GM12878 (cell line): ENCODE measurements around the gene TSBP1. TPM values are rescaled to one million over a fixed set of nuclear protein-coding genes. Genes with fewer than 3 reads are reported as not detected.

Experiments used
- ATF7 ChIP-seq: fragments of 450-650 bp; IDR thresholded peaks from 2 replicates; pipeline ENCODE4 v1.6.1; 2016; ENCODE audit warnings: low read depth, mild to moderate bottlenecking
- CHD1 ChIP-seq: IDR thresholded peaks from 2 replicates; pipeline ENCODE4 v1.6.1; 2012; ENCODE audit warnings: low read depth, low read length, improper control_type of control experiment
- IKZF2 ChIP-seq, 2 experiments: fragments of 450-650 bp; IDR thresholded peaks; 2 replicates each; pipeline ENCODE4 v1.6.1; 2017; ENCODE audit warnings: mild to moderate bottlenecking in 2 of 2, moderate library complexity in 2 of 2
- IRF3 ChIP-seq: fragments of 450-650 bp; IDR thresholded peaks from 2 replicates; pipeline ENCODE4 v1.6.1; 2014; ENCODE audit warnings: mild to moderate bottlenecking
- IRF5 ChIP-seq: fragments of 450-650 bp; IDR thresholded peaks from 2 replicates; pipeline ENCODE4 v1.6.1; 2017; ENCODE audit warnings: borderline replicate concordance
- JUND ChIP-seq: IDR thresholded peaks from 2 replicates; pipeline ENCODE4 v1.6.1; 2012; ENCODE audit warnings: low read depth, mild to moderate bottlenecking, low read length, improper control_type of control experiment, moderate library complexity
- LARP7 ChIP-seq: fragments of 450-650 bp; IDR thresholded peaks from 2 replicates; pipeline ENCODE4 v1.6.1; 2017; ENCODE audit warnings: mild to moderate bottlenecking
- MEF2B ChIP-seq: fragments of 450-650 bp; IDR thresholded peaks from 2 replicates; pipeline ENCODE4 v1.6.1; 2018; ENCODE audit warnings: mild to moderate bottlenecking, moderate library complexity; ENCODE audit not compliant: partially characterized antibody, poor library complexity, severe bottlenecking
- MTA2 ChIP-seq: fragments of 450-650 bp; IDR thresholded peaks from 2 replicates; pipeline ENCODE4 v1.6.1; 2016; ENCODE audit warnings: low read depth, mild to moderate bottlenecking, moderate library complexity
- MXI1 ChIP-seq: fragments of 150-350 bp; IDR thresholded peaks from 2 replicates; pipeline ENCODE4 v1.6.1; 2011; ENCODE audit warnings: low read depth, mild to moderate bottlenecking, inconsistent platforms, low read length, improper control_type of control experiment
- NBN ChIP-seq: fragments of 450-650 bp; IDR thresholded peaks from 2 replicates; pipeline ENCODE4 v1.6.1; 2016
- NR2C2 ChIP-seq: IDR thresholded peaks from 2 replicates; pipeline ENCODE4 v1.6.1; 2011; ENCODE audit warnings: borderline replicate concordance, low read depth; ENCODE audit not compliant: control insufficient read depth, insufficient read length
- PAX5 ChIP-seq: IDR thresholded peaks from 2 replicates; pipeline ENCODE4 v1.6.1; 2011; ENCODE audit warnings: low read depth, low read length, borderline replicate concordance
- POLR2AphosphoS5 ChIP-seq: IDR thresholded peaks from 2 replicates; pipeline ENCODE4 v1.6.1; 2011; ENCODE audit warnings: mild to moderate bottlenecking, low read length, inconsistent platforms
- RB1 ChIP-seq: fragments of 450-650 bp; formaldehyde crosslinking; IDR thresholded peaks from 2 replicates; pipeline ENCODE4 v1.6.1; 2017; ENCODE audit warnings: mild to moderate bottlenecking, borderline replicate concordance
- RELB ChIP-seq: fragments of 450-650 bp; IDR thresholded peaks from 2 replicates; pipeline ENCODE4 v1.6.1; 2017; ENCODE audit warnings: low read depth, mild to moderate bottlenecking, moderate library complexity
- SKIL ChIP-seq: fragments of 450-650 bp; IDR thresholded peaks from 2 replicates; pipeline ENCODE4 v1.6.1; 2017; ENCODE audit warnings: mild to moderate bottlenecking, low read depth, inconsistent platforms; ENCODE audit not compliant: poor library complexity, severe bottlenecking
- SMARCA5 ChIP-seq: fragments of 450-650 bp; IDR thresholded peaks from 2 replicates; pipeline ENCODE4 v1.6.1; 2017; ENCODE audit warnings: mild to moderate bottlenecking
- USF1 ChIP-seq: IDR thresholded peaks from 2 replicates; pipeline ENCODE4 v1.6.1; 2011; ENCODE audit warnings: borderline replicate concordance, low read depth, mild to moderate bottlenecking, moderate library complexity, mixed read lengths, low read length; ENCODE audit not compliant: insufficient read depth; ENCODE audit errors: extremely low read length
- polyA plus RNA-seq, 11 experiments: library from polyadenylated mRNA; depleted of rRNA in 4 of 11; unstranded in 6 of 11; stranded (reverse) in 5 of 11; fragments of >200 nt; fragmentation: Nextera tagmentation in 4 of 11; fragmentation: Illumina TruSeq in 1 of 11; extraction: Ambion mirVana in 4 of 11; extraction: Trizol in 1 of 11; gene quantifications; 1 replicate in 1 of 11; 2 replicates in 10 of 11; pipeline versions ENCODE4 v1.2.1 to v1.2.3, GENCODE V29; 2011 to 2016; ENCODE audit warnings: inconsistent platforms in 2 of 11, missing spikeins in 2 of 11, low read depth in 1 of 11
- total RNA-seq, 4 experiments: library from RNA; depleted of rRNA in 3 of 4; stranded (reverse); fragments of >200 nt in 3 of 4; fragmentation: Illumina TruSeq in 1 of 4; extraction: Trizol in 1 of 4; gene quantifications; 2 replicates each; pipeline versions ENCODE4 v1.2.1 to v1.2.3, GENCODE V29; 2013 to 2021
- TF ChIP-seq, protein P1 (sequence below): fragments of 450-650 bp; IDR thresholded peaks from 2 replicates; pipeline ENCODE4 v1.6.1; 2017; ENCODE audit warnings: mild to moderate bottlenecking, moderate library complexity

TSBP1 gene
- total and polyA plus RNA-seq, 10 of the 15 experiments (the other 5 are each of a cell fraction or from before 2014, with no cell fraction given), result not detected

DNA sequence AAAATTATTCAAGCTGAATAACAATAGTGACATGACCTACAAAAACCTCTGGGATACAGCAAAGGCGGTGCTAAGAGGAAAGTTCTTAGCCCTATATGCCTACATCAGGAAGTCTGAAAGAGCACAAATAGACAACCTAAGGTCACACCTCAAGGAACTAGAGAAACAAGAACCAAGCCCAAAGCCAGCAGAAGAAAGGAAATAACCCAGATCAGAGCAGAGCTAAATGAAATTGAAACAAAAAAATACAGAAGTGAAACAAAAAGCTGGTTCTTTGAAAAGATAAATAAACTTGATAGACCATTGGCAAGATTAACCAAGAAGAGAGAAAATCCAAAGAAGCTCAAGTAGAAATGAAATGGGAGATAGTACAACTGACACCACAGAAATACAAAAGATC lies 100.3 kb downstream of the TSBP1 start (continued):
- peak; percentile 62; the same call in 1 of the 2 replicates for TF ChIP-seq RELB
- no peak for TF ChIP-seq PAX5
- peak; percentile 20; the same call in 1 of the 2 replicates for TF ChIP-seq ATF7
- no peak for TF ChIP-seq NR2C2
- no peak for TF ChIP-seq RB1
- peak; percentile 47 for TF ChIP-seq SKIL
- peak; percentile 63; the same call in 1 of the 2 replicates for TF ChIP-seq MTA2
- TF ChIP-seq IRF3, result no peak
- no peak for TF ChIP-seq USF1
- no peak for TF ChIP-seq POLR2AphosphoS5
- no peak for TF ChIP-seq CHD1
- TF ChIP-seq, protein P1, sequence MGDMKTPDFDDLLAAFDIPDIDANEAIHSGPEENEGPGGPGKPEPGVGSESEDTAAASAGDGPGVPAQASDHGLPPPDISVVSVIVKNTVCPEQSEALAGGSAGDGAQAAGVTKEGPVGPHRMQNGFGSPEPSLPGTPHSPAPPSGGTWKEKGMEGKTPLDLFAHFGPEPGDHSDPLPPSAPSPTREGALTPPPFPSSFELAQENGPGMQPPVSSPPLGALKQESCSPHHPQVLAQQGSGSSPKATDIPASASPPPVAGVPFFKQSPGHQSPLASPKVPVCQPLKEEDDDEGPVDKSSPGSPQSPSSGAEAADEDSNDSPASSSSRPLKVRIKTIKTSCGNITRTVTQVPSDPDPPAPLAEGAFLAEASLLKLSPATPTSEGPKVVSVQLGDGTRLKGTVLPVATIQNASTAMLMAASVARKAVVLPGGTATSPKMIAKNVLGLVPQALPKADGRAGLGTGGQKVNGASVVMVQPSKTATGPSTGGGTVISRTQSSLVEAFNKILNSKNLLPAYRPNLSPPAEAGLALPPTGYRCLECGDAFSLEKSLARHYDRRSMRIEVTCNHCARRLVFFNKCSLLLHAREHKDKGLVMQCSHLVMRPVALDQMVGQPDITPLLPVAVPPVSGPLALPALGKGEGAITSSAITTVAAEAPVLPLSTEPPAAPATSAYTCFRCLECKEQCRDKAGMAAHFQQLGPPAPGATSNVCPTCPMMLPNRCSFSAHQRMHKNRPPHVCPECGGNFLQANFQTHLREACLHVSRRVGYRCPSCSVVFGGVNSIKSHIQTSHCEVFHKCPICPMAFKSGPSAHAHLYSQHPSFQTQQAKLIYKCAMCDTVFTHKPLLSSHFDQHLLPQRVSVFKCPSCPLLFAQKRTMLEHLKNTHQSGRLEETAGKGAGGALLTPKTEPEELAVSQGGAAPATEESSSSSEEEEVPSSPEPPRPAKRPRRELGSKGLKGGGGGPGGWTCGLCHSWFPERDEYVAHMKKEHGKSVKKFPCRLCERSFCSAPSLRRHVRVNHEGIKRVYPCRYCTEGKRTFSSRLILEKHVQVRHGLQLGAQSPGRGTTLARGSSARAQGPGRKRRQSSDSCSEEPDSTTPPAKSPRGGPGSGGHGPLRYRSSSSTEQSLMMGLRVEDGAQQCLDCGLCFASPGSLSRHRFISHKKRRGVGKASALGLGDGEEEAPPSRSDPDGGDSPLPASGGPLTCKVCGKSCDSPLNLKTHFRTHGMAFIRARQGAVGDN, result no peak
- TF ChIP-seq MEF2B, result no peak
- no peak for TF ChIP-seq IRF5
- no peak for TF ChIP-seq SMARCA5
- peak; percentile 42; the same call in 1 of the 2 replicates for TF ChIP-seq NBN
- no peak for TF ChIP-seq MXI1
- no peak for TF ChIP-seq LARP7
- peak; percentile 61 to 65; a peak in 3 of 4 replicates for TF ChIP-seq IKZF2 (IDR thresholded peaks at IDR 0.05)
- no peak for TF ChIP-seq JUND
